ENCODE measurements around the gene SUMF1.

GRCh38 chr3:4507024-4507596, 40.0 kb upstream of the SUMF1 start:
- TF ChIP-seq MXI1 (IDR thresholded peaks at IDR 0.05; ENCODE audit: borderline replicate concordance, low read depth, low read length) (no peak), CEBPB (IDR thresholded peaks at IDR 0.05; ENCODE audit: low read depth, low read length) (peak; percentile 81), RFX5 (IDR thresholded peaks at IDR 0.05; ENCODE audit: low read depth, low read length) (no peak), FOS (IDR thresholded peaks at IDR 0.05; ENCODE audit: low read depth, low read length) (no peak), CTCF (conservative IDR thresholded peaks at IDR 0.05; ENCODE audit: low read depth, low read length) (no peak), RAD21 (IDR thresholded peaks at IDR 0.05; ENCODE audit: low read length) (no peak), POLR2A (IDR thresholded peaks at IDR 0.05; ENCODE audit: low read depth, low read length) (no peak)
